Epithelial cell of umbilical artery (primary cell): ENCODE results near the gene JAK1. TPM values are rescaled to one million over a fixed set of nuclear protein-coding genes. Genes with fewer than 3 reads are reported as not detected.

Experiments
- total RNA-seq: library from RNA; depleted of rRNA; stranded (reverse); fragments of >200 nt; gene quantifications from 2 replicates; pipeline ENCODE4 v1.2.3, GENCODE V29; 2014

JAK1 gene
- total RNA-seq: 121 and 135 TPM in 2 replicates

DNA sequence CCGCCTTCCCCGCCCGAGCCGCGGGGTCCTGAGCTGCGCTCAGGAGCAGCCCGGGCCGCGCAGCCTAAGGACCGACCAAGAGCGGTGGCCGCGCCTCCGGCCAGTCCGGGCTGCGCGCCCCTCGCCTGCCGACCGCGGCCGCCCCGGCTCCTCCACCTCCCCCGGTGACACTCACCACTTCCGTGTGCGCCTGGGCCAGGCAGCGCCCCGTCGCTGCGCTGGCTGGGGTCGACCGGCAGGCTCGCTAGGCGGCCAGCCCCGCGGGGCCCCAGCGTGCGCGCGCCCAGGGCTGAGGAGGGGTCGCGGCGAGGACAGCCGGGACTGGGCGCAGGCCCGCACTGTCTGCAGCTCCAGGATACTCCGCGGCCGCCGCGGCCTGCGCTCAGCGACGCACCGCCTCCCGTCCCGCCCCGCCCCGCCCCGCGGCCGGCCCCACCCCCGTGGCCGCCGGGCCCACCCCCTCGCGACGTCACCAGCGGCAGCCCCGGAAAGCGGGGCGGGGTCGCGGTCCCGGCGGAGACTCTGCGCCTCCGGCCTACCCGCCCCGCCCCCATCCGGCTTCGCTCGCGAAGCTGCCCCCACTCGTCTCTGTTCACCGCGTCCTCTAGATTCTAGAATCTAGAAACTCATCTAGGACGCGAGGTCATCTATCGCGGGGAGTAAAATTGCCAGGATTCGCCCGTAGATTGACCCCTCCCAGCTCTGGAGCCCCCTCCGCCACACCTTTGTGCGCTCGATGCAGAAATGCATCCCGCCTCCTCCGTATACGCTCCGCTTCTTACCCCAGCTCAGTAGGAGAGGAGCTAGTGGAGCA, at the start of gene JAK1:
TSS of gene JAK1 (minus strand) at position 392 of the 814 bp plus-strand sequence. CDS start 80,285 bp downstream, outside the sequence.

Other genes starting within 250 kb of the JAK1 start
- 7.5 and 8.7 TPM in 2 replicates for gene RAVER2, start 221.5 kb downstream of the JAK1 start, total RNA-seq
- gene AK4, start 181.7 kb upstream of the JAK1 start, total RNA-seq: 18.2 and 18.7 TPM in 2 replicates